Measurements from ENCODE around the gene PER1. TPM values are rescaled to one million over a fixed set of nuclear protein-coding genes. Genes with fewer than 3 reads are reported as not detected.

The PER1 gene
- total RNA-seq, 1 experiment from 2014 or later, result 10.6 TPM

- H3K27me3 ChIP-seq (replicated peaks; ENCODE audit: control insufficient read depth, insufficient read depth, low read length), result no peaks in the 10 kb centered on the region
- H3K36me3 ChIP-seq (ENCODE audit: control insufficient read depth, insufficient read depth, low read length), result no peaks in the 10 kb centered on the region
- peak overlapping the region; percentile 81 for H3K4me3 ChIP-seq (ENCODE audit: low read depth, low read length)
- no TSS peak for BruUV-seq (replicated peaks)
- ChIA-PET CTCF (no interaction called here), POLR2A (interaction anchor here (1.7 kb wide), 1 partner anchor 11 kb away, joined by 5 read pairs; no protein-coding TSS in a partner anchor)
- intact Hi-C loops (cut with micrococcal nuclease; ENCODE audit: unreplicated experiment), result no loop called here
- H3K4me1 Mint-ChIP-seq (ENCODE audit: low read depth, unreplicated experiment), result peaks cover 5% of the 10 kb centered on the region
- no peak for TF ChIP-seq CTCF (IDR thresholded peaks at IDR 0.05; ENCODE audit: insufficient read depth in 1 of 2, low read depth in 1 of 2, low read length in 1 of 2, severe bottlenecking in 1 of 2, unreplicated experiment in 1 of 2)
- peaks cover 9% of the 10 kb centered on the region; the same call in 1 of the 2 replicates for H3K4me1 ChIP-seq
- no peaks in the 10 kb centered on the region for H3K9me3 ChIP-seq
- DNase-seq, result no peak
- H3K27me3 Mint-ChIP-seq (ENCODE audit: insufficient read depth, unreplicated experiment), result no peaks in the 10 kb centered on the region
- peaks cover 29% of the 10 kb centered on the region for H3K36me3 Mint-ChIP-seq (ENCODE audit: insufficient read depth, unreplicated experiment)
- H3K9me3 Mint-ChIP-seq (ENCODE audit: unreplicated experiment), result no peaks in the 10 kb centered on the region
- no peak overlapping the region for H3K27ac Mint-ChIP-seq (ENCODE audit: unreplicated experiment)
- H3K4me3 Mint-ChIP-seq (ENCODE audit: unreplicated experiment), result peak overlapping the region; percentile 83
These were observed 9.4 kb upstream of the PER1 start for GRCh38 chr17:8161289-8162232.

- no peaks in the 10 kb centered on the region for H3K27me3 Mint-ChIP-seq (ENCODE audit: insufficient read depth, unreplicated experiment)
- no peaks in the 10 kb centered on the region for H3K27me3 ChIP-seq (replicated peaks; ENCODE audit: control insufficient read depth, insufficient read depth, low read length)
- TF ChIP-seq CTCF (IDR thresholded peaks at IDR 0.05; ENCODE audit: insufficient read depth in 1 of 2, low read depth in 1 of 2, low read length in 1 of 2, severe bottlenecking in 1 of 2, unreplicated experiment in 1 of 2), result no peak
- no peak overlapping the region for H3K27ac Mint-ChIP-seq (ENCODE audit: unreplicated experiment)
- H3K36me3 Mint-ChIP-seq (ENCODE audit: insufficient read depth, unreplicated experiment), result peaks cover 29% of the 10 kb centered on the region
- no TSS peak for BruUV-seq (replicated peaks)
- H3K4me1 Mint-ChIP-seq (ENCODE audit: low read depth, unreplicated experiment), result peaks cover 5% of the 10 kb centered on the region
- H3K4me3 ChIP-seq (ENCODE audit: low read depth, low read length), result no peak overlapping the region
- H3K9me3 ChIP-seq, result no peaks in the 10 kb centered on the region
- no peaks in the 10 kb centered on the region for H3K9me3 Mint-ChIP-seq (ENCODE audit: unreplicated experiment)
- H3K4me1 ChIP-seq, result peaks cover 9% of the 10 kb centered on the region; the same call in 1 of the 2 replicates
- H3K4me3 Mint-ChIP-seq (ENCODE audit: unreplicated experiment), result peak overlapping the region; percentile 49
- no peak for DNase-seq
- ChIA-PET POLR2A (interaction anchor here (1.7 kb wide), 1 partner anchor 12 kb away, joined by 5 read pairs; no protein-coding TSS in a partner anchor), CTCF (no interaction called here)
- H3K36me3 ChIP-seq (ENCODE audit: control insufficient read depth, insufficient read depth, low read length), result no peaks in the 10 kb centered on the region
- intact Hi-C loops (cut with micrococcal nuclease; ENCODE audit: unreplicated experiment), result no loop called here
These were observed 8.6 kb upstream of the PER1 start for GRCh38 chr17:8160741-8161221.

- no peak overlapping the region for H3K27ac Mint-ChIP-seq (ENCODE audit: unreplicated experiment)
These were observed 8.0 kb upstream of the PER1 start for GRCh38 chr17:8160224-8160577.

More at GRCh38 chr17:8160224-8160577, 8.0 kb upstream of the PER1 start:
- H3K27me3 Mint-ChIP-seq (ENCODE audit: insufficient read depth, unreplicated experiment), result no peaks in the 10 kb centered on the region
- peaks cover 29% of the 10 kb centered on the region for H3K36me3 Mint-ChIP-seq (ENCODE audit: insufficient read depth, unreplicated experiment)
- Histone ChIP-seq H3K4me3 (ENCODE audit: low read depth, low read length) (no peak overlapping the region), H3K36me3 (ENCODE audit: control insufficient read depth, insufficient read depth, low read length) (no peaks in the 10 kb centered on the region), H3K9me3 (no peaks in the 10 kb centered on the region), H3K27me3 (replicated peaks; ENCODE audit: control insufficient read depth, insufficient read depth, low read length) (no peaks in the 10 kb centered on the region), H3K4me1 (peaks cover 14% of the 10 kb centered on the region)
- CTCF ChIA-PET, result no interaction called here
- H3K4me1 Mint-ChIP-seq (ENCODE audit: low read depth, unreplicated experiment), result peaks cover 5% of the 10 kb centered on the region
- POLR2A ChIA-PET, result interaction anchor here (1.7 kb wide), 1 partner anchor 13 kb away, joined by 5 read pairs; no protein-coding TSS in a partner anchor
- H3K4me3 Mint-ChIP-seq (ENCODE audit: unreplicated experiment), result peak overlapping the region; percentile 49
- DNase-seq, result no peak
- intact Hi-C loops (cut with micrococcal nuclease; ENCODE audit: unreplicated experiment), result no loop called here
- no peaks in the 10 kb centered on the region for H3K9me3 Mint-ChIP-seq (ENCODE audit: unreplicated experiment)
- no TSS peak for BruUV-seq (replicated peaks)
- TF ChIP-seq CTCF (IDR thresholded peaks at IDR 0.05; ENCODE audit: insufficient read depth in 1 of 2, low read depth in 1 of 2, low read length in 1 of 2, severe bottlenecking in 1 of 2, unreplicated experiment in 1 of 2), result no peak
